KBM-7 (cell line): ENCODE data around the gene P4HA2.

Experiments used
- DNase-seq: peaks from one replicate; pipeline ENCODE4 v3.0.0-alpha.2; 2015
- in situ Hi-C: fragments of 300-500 bp; cut with MboI; formaldehyde crosslinking; loops from 2 replicates; pipeline ENCODE4 v1.14.3; 2020; ENCODE audit warnings: low sequenced_read_pairs, low pct_unique_long_range_greater_than_20kb, mixed read lengths

Gene P4HA2

DNA sequence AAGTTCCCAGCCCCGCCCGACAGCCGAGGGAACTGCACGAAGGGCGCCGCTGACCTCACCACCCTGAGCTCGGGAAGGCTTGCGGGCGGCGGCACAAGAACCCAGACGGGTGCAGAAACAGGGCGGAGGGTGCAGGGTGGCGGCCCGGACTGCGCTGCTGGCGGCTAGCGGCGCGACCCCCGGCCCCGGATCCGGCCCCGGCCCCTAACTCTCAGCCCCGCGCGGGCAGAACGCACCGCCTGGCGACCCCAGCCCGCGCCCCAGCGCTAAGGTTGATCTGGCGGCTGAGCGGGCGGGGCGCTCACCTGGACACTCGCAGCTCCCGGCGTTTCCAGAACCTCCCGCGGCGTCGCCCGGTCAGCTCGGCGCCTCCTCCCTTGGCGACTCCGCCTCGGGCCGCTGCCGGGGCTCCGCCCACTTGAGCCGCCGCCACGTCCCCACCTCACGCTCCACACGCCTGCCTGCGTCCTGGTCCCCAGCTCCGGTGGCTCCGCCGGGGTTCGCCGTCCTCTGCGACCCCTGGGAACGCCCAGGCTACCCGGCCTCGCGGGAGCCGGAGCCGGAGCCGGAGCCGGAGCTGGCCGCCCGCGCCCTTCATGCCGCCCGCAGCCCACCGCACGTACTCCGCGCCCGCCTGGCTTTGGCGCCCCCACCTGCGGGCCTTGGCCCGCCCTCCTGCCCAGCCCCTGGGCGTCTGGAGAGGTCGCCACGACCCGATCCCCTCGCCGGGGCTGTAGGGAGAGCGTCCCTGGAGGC lies at the start of gene P4HA2:
P4HA2 (minus strand) TSS at position 369 of the 756 bp plus-strand sequence. CDS start 9,227 bp downstream, outside the sequence.
- peak; percentile 66 for DNase-seq
- in situ Hi-C loops, result no loop called here

DNA sequence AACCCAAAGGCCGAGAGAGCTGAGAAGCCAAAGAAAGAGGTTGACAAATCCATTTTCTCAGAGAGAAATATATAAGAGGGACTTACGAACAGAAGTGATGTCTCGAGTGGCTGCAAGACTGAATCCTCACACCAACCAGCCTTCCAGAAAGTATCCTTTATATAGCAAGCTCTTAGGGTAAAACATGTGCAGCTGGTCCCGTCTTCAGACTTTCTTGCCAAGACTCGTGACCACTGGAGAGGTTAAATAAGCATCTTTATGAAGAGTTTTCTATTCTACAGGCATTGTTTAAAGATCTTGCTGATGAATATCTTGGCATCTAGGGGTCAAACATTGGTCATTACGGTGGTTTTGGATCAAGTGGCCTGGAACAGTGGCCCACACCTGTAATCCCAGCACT lies 49.6 kb upstream of the P4HA2 start:
- in situ Hi-C loops, result no loop called here

GRCh38 chr5:132275367-132276220 lies 47.9 kb upstream of the P4HA2 start:
- in situ Hi-C loops, result no loop called here
- DNase-seq, result no peak

More for the DNA sequence above, 49.6 kb upstream of the P4HA2 start:
- no peak for DNase-seq

DNA sequence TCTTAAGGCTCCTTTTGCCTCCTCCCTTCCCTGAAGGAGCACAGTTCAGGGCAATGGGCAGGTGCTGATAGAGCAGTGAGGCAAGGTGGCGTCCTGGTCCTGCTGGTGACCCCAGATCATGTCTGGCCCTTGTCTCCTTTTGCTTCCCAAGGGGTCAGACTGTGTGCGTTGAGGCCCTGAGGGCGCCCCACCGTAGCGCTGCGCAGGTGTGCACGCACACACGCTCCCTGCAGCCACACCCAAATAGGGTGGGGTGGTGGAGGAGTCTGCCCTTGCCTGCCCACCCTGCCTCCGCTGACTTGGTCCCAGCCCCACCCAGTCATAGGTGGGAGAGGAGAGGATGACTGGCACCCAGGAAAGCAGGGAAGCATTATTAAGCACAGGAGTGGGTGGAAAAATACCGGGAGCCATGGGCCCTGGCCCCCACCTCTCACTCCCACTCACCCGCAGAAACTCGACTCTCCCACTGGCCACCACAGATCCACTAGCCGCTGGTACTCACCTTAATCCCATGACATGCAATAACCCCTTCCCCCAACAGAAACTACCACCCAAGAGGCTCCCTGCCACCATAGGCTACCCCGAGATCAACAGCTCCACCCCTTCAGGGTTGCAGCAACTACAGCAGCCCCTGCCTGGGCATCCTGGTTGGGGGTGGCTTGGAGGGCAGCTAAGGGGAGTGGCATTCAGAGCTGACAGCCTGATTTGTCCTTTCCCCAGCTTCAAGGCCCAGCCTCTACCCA lies 46.6 kb upstream of the P4HA2 start:
- DNase-seq, result no peak
- in situ Hi-C loops, result no loop called here

DNA sequence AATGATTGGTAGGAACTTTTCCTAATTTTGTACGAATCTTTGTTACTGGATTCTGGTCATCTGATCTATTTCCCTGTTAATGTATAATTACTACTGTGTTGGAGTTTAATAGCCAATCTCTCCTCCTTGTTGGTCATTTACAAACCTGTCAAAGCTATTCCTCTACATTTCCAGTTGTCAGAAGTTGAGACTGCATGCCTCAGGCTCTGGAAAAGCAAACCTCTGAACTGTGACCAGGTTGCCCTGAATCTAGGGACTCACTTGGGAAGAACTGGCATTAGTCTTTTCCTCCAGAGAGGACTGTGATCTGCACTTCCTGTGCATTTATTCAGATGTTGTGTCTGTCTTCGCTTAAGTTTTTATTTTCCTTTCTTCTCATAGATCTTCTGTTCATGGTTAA lies 46.0 kb upstream of the P4HA2 start:
- in situ Hi-C loops, result no loop called here
- DNase-seq, result no peak

DNA sequence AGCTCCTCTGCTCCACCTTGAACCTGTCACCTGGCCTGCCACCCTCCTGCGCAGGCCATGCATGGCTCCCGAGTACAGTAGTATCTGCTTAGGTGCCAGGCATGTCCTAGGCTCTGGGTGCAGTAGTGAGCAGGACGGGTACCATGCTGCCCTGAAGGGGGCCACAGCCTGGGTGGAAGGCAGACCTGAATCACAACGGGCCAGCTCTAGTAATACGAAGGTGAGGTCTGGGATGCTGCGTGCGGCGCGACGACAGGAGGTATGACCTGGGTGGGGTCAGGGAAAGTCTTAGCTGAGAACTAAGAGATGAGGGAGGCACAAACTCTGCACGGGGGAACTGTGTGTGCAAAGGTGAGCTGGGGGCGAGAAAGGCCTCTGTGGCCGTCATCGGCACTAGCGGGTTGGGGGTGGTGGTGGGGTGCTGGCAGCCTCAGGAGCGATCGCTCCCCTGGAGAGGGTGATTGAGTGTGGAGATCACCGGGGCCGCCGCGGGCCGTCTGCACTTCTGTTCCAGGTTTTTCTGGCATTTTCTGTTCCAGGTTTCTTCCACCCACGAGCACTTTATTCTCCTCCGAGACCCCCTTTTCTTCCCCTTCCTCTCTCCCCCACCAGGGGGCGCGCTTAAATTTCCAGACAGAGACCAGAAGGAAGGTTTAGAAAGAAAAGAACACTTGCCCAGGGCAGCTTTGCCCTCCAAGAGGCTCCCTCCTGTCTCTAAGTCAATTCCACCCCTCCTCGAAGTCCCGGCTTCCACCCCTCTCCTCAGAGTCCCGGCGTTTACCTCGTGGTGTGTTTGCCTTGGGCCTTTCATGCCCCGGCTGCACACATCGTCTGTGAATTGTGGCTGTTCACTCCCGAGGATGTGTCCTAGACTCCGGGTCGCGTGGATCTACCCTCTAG lies 44.9 kb upstream of the P4HA2 start:
- peak; percentile 85 for DNase-seq
- in situ Hi-C loops, result no loop called here

DNA sequence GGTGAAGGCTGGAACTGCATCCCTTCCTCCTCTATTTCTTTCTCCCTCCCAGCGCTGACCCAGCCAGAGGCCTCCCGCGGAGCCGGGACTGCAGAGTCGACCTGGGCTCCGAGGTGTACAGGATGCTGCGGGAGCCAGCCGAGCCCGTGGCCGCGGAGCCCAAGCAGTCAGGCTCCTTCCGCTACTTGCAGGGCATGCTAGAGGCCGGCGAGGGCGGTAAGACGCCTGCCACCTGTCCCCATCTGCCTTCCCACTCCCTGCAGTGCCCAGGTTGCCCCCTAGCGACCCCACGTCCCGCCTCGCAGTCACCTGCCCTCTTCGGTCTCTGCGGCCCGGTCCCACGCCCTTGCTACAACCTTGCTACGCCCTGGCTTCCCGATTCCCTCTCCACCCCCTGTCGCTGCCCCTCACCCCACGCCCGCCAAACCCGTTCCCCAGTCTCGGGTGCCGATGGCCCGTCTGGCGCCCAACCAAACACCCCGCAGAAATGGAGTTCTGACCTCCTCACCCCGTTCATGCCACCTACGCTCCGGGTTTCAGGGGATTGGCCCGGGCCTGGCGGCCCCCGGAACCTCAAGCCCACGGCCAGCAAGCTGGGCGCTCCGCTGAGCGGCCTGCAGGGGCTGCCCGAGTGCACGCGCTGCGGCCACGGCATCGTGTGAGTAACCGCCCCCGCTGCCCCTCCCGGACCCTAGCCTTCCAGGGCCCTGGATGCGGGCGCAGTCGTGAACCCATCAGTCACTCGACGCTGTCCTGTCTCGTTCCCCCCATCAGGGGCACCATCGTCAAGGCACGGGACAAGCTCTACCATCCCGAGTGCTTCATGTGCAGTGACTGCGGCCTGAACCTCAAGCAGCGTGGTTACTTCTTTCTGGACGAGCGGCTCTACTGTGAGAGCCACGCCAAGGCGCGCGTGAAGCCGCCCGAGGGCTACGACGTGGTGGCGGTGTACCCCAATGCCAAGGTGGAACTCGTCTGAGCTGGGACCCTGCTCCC lies 43.9 kb upstream of the P4HA2 start:
- in situ Hi-C loops, result no loop called here
- DNase-seq, result no peak

- no peak for DNase-seq
- in situ Hi-C loops, result no loop called here
These were observed 43.1 kb upstream of the P4HA2 start for GRCh38 chr5:132270706-132271105.

- DNase-seq, result no peak
- in situ Hi-C loops, result no loop called here
These were observed 42.6 kb upstream of the P4HA2 start for GRCh38 chr5:132270335-132270665.

DNA sequence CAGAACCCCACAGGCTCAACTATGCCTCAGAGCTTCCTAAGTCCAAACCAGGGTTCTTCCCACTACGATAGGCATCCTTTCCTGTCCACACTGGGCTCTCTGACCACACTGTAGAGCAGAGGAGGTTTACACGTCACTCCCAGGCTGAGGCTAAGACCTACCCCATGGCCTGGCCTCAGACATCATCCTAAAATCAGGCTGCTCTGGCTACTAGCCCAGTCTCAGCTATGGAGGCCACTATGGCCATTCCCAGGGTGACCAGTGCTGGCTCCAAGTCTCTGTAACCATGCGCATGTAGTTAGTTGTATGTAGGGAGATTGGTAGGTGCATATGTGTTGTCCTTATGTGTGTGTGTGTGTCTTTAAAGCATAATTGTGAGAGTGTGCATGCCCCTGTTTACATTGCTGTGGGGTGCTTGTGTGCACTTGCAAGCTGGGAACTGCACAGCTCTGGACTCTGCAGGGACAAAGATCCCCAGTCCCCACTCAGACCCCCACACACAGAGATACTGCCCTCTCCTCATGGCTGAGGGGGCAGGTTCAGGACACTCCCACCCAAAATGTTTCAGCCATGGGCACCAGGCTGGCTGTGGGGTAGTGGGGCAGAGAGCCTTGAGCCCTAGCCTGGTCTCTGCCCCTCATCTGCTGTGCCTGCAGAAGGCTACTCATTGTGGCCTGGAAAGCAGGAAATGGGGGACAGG lies 42.1 kb upstream of the P4HA2 start:
- no peak for DNase-seq
- in situ Hi-C loops, result no loop called here

DNA sequence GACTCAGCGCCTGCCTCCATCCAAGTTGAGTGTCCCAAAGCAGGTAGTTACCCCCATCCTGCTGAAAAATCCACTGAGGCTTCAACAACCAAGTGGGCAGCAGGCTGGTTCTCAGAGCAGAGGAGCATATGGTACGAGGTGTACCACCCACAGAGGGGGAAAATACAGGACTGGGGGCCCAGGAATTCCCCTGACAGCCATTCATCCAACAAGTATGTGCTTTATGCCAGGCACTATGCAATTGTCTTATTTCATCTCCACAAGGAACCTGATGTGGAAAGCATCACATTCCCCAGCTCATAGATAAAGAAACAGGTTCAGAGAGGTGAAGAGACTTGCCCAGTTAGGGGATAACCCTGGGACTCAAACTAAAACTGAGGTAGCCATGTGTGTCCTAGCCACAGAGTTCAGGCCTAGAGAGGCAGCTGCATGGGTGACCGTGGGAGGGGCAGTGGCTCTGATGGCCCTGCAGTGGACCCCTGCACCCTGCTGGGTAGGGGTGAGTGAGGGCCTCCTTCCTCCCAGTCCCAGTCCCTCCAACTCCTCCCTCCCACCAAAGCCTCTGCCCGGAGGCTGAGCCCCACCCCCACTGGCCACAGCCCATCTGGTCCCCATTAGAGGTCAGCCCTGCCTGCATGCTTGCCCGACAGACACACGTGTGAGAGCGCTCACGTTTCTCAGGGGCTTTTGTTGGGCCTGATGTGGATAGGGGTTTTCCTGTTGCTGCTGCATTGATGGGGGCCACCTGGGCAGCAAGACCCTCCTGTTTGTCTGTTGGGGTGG lies 41.3 kb upstream of the P4HA2 start:
- no peak for DNase-seq

DNA sequence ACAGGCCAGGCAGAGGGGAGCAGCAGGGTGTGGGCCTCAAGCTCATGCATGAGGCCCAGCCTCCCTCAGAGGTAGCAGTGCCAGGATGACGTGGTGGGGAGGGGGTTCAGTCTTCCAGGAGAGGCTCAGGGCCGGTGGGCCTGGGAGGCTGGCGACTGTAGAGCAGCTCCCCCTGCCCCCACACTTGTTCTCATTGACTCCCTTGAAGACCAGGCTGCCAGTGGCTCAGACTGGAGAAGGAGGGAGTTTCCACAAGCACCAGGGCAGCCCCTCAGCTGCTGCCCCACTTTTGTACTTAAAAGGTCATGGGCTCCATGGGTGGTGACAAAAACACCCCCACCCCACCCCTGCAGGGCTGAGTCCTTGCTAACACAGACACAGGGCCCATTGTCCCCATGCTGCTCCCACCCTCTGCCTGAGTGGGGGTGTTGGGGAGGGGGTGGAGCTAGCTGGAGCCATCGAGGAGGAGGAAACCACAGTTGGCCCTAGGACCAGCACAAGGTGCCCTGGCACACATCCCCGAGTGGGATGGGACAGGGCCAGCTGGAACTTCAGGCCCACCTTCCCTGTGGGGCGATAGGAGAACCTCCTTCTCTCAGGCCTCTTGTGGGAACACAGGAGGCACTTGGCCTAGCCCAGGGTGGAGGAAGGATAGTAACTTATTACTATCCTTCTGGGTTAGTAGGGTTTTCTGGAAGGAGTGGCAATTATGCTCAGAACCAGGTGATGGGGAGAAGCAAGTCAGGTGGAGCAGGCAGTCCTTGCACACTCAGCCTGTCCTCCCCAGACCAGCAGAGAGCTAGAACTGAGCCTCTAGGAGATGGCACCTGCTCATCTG lies 40.5 kb upstream of the P4HA2 start:
- no peak for DNase-seq
- in situ Hi-C loops, result no loop called here

More for the DNA sequence above, 41.3 kb upstream of the P4HA2 start:
- in situ Hi-C loops, result no loop called here

GRCh38 chr5:132267166-132267739 lies 39.6 kb upstream of the P4HA2 start:
- DNase-seq, result no peak
- in situ Hi-C loops, result no loop called here

GRCh38 chr5:132266836-132267160 lies 39.1 kb upstream of the P4HA2 start:
- in situ Hi-C loops, result no loop called here
- no peak for DNase-seq

- DNase-seq, result no peak
- in situ Hi-C loops, result no loop called here
These were observed 38.6 kb upstream of the P4HA2 start for GRCh38 chr5:132266031-132266835.
